HG03460 (cell line): ENCODE results near the gene TJP2.
A peak's percentile ranks its signal among the peaks of the same experiment; 100 is the strongest.
"Not testable (repeated sequence)": the region's sequence is repeated elsewhere in the genome, so short reads cannot be mapped to it uniquely, and the experiment has no call there.

ENCODE experiments used
- ATAC-seq: cut with Tn5 transposase; IDR thresholded peaks from one replicate; pipeline ENCODE4 v1.9.1; 2021; ENCODE audit not compliant: unreplicated experiment

The TJP2 gene

DNA sequence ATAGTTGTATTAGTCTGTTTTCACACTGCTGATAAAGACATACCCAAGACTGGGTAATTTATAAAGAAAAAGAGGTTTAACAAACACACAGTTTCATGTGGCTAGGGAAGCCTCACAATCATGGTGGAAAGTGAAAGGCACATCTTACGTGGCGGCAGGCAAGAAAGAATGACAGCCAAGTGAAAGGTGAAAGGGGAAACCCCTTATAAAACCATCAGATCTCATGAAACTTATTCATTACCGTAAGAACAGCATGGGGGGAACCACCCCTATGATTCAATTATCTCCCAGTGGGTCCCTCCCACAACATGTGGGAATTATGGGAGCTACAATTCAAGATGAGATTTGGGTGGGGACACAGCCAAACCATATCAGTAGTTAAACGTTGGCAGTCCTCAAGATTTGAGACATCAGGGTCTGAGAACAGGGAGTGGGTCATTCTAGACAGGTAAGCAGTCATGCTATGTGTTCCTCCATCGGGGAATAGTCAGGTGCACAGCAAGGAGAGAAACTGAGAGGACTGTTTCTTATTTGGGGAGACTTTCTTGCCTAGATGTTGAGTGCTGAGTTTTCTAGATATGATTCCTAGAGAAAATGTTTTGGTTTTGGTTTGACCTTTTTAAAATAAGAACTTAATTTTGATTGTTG is 105.1 kb downstream of the TJP2 start:
- peak; percentile 86 for ATAC-seq

DNA sequence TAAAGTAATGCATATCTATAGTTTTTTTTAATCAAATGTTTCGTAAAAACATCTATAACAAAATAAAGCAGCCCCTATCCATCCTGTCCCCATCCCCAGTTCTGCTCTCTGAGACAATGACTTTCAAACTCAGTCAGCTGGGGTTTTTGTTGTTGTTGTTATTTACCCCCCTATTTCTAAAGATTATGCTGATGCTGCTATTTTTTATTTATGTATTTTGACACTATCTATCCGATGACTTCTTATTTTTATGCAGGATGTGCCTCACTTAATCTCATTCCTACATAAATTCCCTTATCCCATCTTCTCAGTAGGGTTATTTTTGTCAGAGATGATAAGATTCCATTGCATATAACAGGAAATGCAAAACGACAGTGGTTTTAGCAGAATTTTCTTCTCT is 105.7 kb downstream of the TJP2 start:
- no peak for ATAC-seq

DNA sequence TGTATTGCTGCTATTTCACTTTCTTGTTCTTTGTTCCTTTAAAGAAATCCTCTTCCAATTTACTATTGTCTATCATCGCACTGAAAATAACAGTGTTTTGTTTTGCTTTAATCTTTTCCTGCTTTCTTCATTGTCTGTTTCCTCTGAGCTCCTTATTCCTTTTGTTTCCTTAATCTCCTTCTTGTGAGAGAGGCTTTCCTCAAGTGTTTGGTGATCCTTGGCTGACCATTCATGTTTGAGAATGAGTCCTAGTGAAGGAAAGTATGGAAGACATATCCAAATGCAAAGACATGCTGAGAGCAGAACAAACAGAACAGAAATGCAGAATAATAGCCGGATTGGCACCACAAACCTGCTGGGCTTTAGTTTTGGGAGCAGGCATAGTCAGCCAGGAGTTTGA is 108.9 kb downstream of the TJP2 start:
- no peak for ATAC-seq

DNA sequence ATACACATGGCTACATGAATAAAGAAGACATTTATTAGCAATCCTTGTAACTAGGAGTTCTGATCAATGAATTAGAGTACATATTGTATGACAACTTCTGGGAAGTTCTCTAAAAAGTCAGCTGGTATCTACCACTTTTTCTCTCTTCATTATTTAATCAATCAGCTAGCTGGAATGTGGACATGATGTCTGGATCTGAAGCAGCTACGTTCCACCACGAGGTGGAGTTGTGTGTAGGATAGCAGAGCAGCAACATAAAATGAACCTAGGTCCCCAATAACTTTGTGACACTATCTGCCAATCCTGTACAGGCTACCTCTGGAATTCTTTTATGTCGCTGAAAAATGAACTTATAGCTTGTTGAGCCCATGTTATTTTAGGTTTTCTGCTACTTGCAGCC is 118.0 kb downstream of the TJP2 start:
- no peak for ATAC-seq

DNA sequence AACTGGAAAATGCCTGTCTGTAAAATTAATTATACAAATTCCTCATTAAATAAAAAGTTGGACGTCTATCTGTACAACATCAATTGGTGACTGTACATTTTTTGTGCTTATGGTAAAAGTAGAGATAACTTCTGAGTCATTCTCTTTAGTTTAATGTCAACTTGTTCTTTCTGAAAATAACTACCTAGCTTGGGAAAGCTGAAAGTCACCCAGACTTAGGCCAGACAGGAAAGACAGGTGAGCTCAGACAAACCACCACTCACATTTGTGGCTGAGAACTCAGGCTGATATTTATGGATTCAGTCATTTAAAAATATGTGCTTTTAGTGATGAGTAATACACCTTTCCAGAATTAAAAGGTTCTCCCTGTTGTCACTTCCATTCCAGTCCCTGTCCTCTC is 119.1 kb downstream of the TJP2 start:
- no peak for ATAC-seq

DNA sequence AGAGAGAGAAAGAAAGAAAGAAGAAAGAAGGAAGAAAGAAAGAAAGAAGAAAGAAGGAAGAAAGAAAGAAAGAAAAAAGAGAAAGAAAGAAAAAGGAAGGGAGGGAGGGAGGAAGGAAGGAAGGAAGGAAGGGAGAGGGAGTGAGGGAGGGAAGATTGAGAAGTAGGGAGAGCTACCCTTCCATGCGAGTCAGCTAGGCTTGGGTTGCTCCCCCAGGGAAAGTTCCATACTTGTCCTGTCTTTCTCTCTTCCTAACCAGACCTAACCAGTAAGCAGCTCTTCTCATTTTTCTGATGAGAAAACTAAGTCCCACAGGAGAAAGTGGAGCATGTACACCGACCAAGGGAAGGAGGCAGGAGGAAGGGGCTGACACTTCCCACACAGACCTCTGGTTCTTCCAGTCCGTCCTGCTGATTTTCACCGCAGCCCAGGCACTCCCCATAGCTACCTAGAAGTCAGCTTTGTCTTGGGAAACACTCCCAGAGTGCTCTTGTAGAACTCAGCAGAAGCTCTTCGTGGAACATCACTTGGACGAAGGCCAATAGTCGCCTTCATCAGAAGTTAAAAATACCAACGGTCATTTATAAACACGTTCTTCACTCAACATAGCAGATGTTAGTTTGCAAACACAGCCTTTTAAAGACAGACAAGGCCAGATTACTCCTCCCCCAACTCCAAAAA is 121.9 kb downstream of the TJP2 start:
- no peak for ATAC-seq

DNA sequence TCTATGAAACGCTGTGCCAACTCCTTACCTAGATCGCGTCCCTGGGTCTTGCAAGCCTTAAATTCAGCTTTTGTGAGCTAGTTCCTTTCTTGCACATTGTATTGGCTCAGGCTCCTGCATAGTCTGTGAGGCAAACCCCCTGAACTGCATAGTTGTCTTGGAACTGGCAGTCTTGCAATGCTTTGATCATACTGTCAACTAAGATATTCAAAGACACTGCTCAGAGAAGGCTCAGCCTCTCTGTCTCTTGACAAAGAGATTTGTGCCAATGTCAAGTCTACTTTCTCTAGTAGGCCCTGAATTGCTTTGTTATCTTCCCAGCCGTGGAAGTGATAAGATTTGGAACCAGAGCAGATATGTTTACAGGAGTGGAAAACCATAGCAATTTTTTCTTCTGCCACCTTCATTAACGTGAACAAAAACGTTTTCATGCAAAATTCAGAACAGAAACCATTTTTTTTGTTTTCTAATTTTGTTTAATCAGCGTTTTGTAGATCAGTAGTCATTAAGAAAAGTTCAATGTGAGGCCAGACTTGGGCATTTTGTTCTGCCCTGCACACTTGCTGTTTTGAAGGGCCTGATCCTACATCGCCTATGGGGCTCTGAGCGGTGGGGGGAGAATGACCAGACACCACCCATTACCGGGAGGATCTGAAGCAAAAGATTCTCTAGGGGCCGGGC is 123.4 kb downstream of the TJP2 start:
- ATAC-seq = no peak

DNA sequence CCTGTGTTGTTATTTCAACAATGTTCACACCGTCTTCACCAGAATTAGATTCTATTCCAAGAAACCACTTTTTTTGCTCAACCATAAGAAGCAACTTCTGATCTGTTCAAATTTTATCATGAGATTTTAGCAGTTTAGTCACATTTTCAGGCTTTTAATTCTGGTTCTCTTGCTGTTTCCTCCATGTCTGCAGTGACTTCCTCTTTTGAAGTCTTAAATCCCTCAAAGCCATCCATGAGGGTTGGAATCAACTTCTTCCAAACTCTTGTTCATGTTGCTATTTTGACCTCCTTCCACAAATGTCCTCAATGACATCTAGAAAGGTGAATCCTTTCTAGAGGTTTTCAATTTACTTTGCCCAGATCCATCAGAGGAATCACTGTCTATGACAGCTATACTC is 125.2 kb downstream of the TJP2 start:
- ATAC-seq = no peak

DNA sequence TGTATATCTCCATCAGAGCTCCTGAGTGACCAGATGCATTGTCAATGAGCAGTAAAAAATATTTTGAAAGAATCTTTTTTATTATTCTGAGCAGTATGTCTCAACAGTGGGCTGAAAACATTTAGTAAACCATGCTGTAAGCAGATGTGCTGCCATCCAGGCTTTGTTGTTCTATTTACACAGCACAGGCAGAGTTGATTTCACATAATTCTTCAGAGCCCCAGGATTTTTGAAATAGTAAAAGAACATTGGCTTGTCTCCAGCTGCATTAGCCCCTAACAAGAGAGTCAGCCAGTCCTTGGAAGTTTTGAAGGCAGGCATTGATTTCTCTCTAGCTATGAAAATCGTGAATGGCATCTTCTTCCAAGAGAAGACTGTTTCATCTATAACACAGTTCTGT is 125.7 kb downstream of the TJP2 start:
- ATAC-seq = no peak

DNA sequence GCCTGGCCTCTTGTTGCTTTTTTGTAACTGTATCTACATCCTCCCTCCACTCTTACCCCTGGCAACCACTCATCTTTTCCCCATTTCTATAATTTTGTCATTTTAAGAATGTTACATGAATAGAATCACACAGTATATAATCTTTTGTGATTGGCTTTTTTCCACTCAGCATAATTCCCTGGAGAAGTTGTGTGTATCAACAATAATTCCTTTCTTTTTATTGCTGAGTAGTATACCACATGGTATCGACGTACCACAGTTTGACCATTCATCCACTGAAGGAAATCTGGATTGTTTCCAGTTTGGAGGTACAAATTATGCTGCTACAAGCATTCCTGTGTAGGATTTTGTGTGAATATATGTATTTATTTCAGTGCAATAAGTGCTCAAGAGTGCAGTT is 129.3 kb downstream of the TJP2 start:
- ATAC-seq = no peak

DNA sequence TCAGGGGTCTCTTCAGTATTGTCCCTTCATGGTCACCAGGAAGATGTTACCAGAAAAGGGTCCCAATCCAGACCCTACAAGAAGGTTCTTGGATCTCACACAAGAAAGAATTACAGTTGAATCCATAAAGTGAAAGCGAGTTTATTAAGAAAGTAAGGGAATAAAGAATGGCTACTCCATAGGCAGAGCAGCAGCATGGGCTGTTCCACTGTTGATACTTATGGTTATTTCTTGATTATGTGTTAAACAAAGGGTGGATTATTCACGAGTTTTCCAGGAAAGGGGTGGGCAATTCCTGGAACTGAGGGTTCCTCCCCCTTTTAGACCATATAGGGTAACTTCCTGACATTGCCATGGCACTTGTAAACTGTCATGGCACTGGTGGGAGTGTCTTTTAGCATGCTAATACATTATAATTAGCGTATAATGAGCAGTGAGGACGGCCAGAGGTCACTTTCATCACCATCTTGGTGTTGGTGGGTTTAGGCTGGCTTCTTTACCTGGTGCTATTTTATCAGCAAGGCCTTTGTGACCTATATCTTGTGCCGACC is 132.9 kb downstream of the TJP2 start:
- ATAC-seq = not testable (repeated sequence)

DNA sequence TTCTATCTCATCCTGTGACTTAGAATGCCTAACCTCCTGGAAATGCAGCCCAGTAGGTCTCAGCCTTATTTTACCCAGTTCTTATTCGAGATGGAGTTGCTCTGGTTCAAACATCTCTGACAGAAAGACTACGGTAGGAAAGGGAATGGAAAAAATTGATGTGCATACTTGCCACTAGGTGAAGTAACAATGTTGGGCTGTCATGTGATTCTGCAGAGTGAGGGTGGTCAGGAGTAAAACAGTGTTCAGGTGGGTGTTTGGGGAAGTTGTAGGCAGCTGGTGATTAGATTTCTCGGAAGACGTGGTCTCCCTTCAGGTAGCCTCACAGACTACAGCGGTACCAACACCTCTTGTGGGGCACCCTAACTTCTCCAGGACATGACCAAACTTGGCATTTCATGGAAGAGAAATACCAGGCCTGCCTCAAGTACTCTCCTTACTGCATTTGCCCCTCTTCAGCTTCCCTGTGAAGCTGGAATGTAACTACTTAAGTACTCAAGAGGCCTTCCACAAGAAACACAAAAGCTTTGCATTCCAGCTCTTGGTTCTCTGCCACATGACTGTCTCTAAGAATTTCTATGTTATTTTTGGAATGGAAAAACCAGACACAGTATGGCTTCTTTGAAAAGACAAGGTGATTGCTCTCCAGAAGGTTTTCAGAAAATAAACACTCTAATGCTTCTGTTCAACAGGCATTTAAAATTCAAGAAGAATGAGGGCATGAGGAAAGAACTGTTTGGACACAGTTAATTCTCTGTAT is 133.5 kb downstream of the TJP2 start:
- no peak for ATAC-seq

DNA sequence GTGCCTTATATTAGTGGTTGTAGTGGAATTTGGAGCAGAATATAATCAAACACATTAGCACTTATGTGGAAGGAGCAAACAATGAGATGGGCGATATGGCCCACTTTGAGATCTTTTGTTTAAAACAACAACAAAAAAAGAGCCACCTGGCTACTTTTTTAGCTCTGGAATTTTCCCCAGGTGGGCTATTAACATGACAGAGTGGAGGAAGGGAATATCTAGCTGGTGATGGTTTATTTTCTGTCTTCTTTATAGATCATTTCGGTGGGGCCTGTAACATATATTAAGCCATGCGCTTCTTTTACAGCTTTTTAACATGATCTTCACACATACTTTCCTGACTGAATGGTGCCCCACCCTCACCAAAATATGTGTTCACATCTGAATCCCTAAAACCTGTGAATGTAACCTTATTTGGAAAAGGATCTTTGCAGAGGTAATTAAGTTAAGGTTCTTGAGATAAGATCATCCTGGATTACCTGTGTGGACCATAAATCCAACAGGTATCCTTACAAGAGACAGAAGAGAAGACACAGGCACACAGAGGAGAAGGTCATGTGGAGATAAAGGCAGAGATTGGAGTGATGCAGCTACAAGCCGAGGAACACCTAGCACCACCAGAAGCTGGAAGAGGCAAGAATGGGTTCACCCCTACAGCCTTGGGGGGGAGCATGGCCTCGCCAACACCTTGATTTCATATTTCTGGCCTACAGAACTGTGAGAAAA is 134.3 kb downstream of the TJP2 start:
- no peak for ATAC-seq

DNA sequence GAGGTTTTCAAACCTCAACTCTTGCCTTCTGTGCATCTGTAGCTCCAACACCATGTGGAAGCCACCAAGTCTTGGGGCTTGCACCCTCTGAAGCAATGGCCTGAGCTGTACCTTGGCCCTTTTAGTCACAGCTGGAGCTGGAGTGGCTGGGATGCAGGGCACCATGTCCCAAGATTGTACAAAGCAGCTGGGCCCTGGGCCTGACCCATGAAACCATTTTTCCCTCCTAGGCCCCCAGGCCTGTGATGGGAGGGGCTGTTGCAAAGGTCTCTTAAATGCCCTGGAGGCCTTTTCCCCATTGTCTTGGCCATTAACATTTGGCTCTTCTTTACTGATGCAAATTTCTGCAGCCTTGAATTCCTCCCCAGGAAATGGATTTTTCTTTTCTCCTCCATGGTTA is 139.1 kb downstream of the TJP2 start:
- no peak for ATAC-seq

DNA sequence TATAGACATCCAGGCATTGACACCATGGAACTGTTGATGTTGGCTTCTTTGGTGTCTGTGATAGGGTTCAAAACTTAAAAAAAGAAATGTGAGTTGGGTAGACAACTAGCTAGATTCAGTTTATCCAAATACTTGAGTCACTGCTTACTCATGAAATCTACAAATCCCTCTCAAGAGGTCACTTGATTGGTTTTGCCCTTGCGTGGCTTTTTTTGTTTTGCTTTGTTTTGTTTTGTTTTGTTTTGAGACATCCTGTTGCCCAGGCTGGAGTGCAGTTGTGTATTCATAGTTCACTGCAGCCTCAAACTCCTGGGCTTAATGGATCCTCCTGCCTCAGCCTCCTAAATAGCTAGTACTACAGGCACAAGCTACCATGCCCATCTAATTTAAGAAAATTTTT is 140.5 kb downstream of the TJP2 start:
- ATAC-seq = no peak

DNA sequence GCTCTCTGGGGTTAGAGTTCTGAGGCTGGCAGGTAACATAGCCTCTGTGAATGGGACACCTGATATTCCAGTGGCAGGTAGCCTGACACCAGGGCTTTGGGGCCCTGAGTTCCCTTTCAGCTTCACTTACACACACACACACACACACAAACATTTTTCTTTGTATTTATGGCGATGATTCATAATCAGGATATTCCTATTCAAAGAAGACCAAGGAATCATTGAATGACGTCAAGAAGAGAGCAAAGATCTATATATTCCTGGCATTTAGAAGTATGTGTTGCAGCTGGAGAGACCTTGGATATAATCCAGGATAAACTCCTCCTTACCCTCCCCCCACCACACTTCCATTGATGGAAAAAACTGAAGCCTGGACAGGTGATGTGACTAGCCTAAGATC is 143.0 kb downstream of the TJP2 start:
- no peak for ATAC-seq

DNA sequence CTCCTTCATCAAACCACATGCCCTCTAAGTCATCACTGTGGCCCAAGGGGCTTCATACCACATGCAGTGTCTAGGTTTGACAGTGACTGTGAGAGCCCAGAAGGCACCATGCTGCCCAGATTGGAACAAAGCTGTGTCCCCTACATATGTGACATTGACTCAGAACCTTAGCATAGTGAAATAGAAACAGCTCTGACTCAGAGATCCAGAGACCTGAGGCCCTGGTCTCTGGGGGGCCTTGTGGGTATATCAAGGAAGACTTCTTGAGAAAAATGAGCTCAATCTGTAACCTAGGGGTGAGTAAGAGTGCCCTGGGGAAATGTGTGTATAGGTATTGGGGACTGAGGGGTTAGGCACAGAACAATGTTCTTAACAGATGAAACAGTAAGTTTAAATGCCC is 143.8 kb downstream of the TJP2 start:
- peak; percentile 95 for ATAC-seq

DNA sequence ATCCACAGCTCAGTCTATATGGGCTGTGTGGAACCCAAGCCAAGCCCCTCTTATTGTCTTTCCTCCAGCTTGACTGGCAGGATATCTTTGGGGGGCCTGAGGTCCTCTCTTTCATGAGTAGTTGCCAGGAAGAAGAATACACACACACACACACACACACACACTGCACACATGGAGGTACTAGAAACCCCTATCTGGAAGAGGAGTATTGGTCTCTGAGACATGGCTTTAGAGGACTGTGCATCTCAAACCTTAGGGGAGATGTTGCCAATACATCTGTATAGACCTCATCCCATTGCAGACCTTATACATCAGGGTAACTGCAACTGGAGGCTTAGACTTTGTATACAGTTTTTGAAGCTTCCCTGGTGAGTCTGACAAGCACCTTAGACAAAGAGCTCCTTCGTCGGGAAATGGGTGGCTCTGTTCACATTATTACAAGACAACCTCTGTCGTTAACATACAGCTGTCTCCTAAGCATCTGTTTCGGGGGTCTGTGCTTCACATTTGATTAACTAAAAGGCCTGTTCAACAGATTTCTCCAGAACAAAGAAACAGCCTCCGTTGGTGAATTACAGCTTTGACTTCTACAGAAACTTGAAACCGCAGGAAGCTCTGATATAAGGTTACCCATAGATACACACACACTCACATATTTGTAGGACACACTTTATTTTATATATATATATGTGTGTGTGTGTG is 145.4 kb downstream of the TJP2 start:
- ATAC-seq = no peak

DNA sequence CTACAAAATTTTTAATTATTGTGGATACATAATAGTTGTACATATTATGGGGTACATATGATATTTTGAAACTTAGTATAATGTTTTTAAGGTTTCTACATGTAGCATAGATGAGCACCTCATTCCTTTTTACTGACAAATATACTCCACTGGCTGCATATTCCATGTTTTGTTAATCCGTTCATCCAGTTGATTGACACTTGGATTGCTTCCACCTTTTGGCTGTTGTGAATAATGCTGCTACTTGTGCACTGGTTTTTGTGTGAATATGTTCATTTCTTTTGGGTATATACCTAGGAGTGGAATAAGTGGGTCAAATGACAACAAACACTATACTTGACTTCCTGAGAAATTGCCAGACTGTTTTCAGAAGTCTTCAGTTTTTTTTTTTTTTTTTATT is 148.2 kb downstream of the TJP2 start:
- ATAC-seq = no peak

DNA sequence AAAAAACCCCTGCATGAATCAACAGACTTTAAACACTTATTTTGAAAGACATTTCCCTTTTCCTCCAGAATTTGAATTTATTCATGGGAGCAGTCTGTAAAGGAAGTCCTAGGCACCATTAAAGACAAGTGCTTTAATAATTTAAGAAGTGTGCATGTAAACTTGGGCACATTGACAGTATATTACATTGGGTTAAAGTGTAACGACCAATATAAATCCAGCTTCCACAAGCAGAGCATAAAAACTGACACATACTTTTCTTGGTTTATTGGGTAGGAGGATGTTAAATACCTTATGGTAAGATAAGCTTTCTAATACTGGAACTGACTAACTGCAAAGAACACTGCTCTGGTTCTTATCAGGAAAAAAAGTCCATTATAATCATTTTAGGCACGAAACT is 149.8 kb downstream of the TJP2 start:
- no peak for ATAC-seq
